GM18505 (cell line): ENCODE results near the gene HNRNPA1.
"Not testable (repeated sequence)": the region's sequence is repeated elsewhere in the genome, so short reads cannot be mapped to it uniquely, and the experiment has no call there.

Source experiments
- ATAC-seq: cut with Tn5 transposase; IDR thresholded peaks from one replicate; pipeline ENCODE4 v1.9.1; 2021; ENCODE audit not compliant: unreplicated experiment
- POLR2A ChIP-seq: IDR thresholded peaks from 4 replicates; pipeline ENCODE4 v1.6.1; 2011; ENCODE audit warnings: borderline replicate concordance; ENCODE audit not compliant: insufficient read depth, insufficient read length; ENCODE audit errors: extremely low read depth

The HNRNPA1 gene

GRCh38 chr12:54296393-54297099 is 16.0 kb downstream of the HNRNPA1 start:
- no peak for ATAC-seq

GRCh38 chr12:54298904-54299303 is 18.4 kb downstream of the HNRNPA1 start:
- ATAC-seq = no peak
- TF ChIP-seq POLR2A = no peak

More at GRCh38 chr12:54296393-54297099, 16.0 kb downstream of the HNRNPA1 start:
- TF ChIP-seq POLR2A = no peak

- no peak for TF ChIP-seq POLR2A
- no peak for ATAC-seq
These were observed 19.1 kb downstream of the HNRNPA1 start for GRCh38 chr12:54299515-54300224.

- no peak for ATAC-seq
These were observed 19.8 kb downstream of the HNRNPA1 start for GRCh38 chr12:54300225-54300731.

GRCh38 chr12:54300732-54301427 is 20.4 kb downstream of the HNRNPA1 start, which contains the start of gene NFE2:
NFE2 (minus strand) TSS chr12:54301015; CDS start chr12:54295248, 5,767 bp downstream.
- no peak for ATAC-seq
- no peak for TF ChIP-seq POLR2A

More at GRCh38 chr12:54300225-54300731, 19.8 kb downstream of the HNRNPA1 start:
- TF ChIP-seq POLR2A = no peak

GRCh38 chr12:54301428-54302048 is 21.0 kb downstream of the HNRNPA1 start:
- no peak for ATAC-seq
- no peak for TF ChIP-seq POLR2A

GRCh38 chr12:54303640-54304039 is 23.1 kb downstream of the HNRNPA1 start:
- no peak for ATAC-seq
- TF ChIP-seq POLR2A = no peak

- ATAC-seq = no peak
- TF ChIP-seq POLR2A = no peak
These were observed 23.8 kb downstream of the HNRNPA1 start for GRCh38 chr12:54304187-54304810.

- no peak for TF ChIP-seq POLR2A
- no peak for ATAC-seq
These were observed 26.6 kb downstream of the HNRNPA1 start for GRCh38 chr12:54306925-54307741.

GRCh38 chr12:54311051-54311450 is 30.5 kb downstream of the HNRNPA1 start:
- no peak for TF ChIP-seq POLR2A
- no peak for ATAC-seq

- not testable (repeated sequence) for ATAC-seq
These were observed 31.8 kb downstream of the HNRNPA1 start for GRCh38 chr12:54312309-54312708.

GRCh38 chr12:54321363-54321762 is 40.8 kb downstream of the HNRNPA1 start:
- TF ChIP-seq POLR2A = no peak
- ATAC-seq = no peak
